Activated naive CD8-positive, alpha-beta T cell treated with anti-CD3 and anti-CD28 coated beads for 36 hours (primary cell): ENCODE measurements around the gene HASPIN. TPM values are rescaled to one million over a fixed set of nuclear protein-coding genes. Genes with fewer than 3 reads are reported as not detected.
"Not testable (repeated sequence)": the region's sequence is repeated elsewhere in the genome, so short reads cannot be mapped to it uniquely, and the experiment has no call there.

Experiments used
- DNase-seq: peaks from one replicate; pipeline ENCODE4 v3.0.0; 2021
- H3K27ac Mint-ChIP-seq: one replicate; pipeline ENCODE4 v1.8.0; 2022; ENCODE audit warnings: mild to moderate bottlenecking, moderate library complexity, mixed read lengths
- H3K27me3 Mint-ChIP-seq: one replicate; pipeline ENCODE4 v1.8.0; 2022; ENCODE audit warnings: mild to moderate bottlenecking, mixed read lengths
- H3K36me3 Mint-ChIP-seq: one replicate; pipeline ENCODE4 v1.8.0; 2021; ENCODE audit warnings: mild to moderate bottlenecking, mixed read lengths
- H3K4me1 Mint-ChIP-seq: one replicate; pipeline ENCODE4 v1.8.0; 2021; ENCODE audit warnings: mixed read lengths
- H3K4me3 Mint-ChIP-seq: one replicate; pipeline ENCODE4 v1.8.0; 2022; ENCODE audit warnings: mild to moderate bottlenecking, moderate library complexity, mixed read lengths
- H3K9me3 Mint-ChIP-seq: one replicate; pipeline ENCODE4 v1.8.0; 2022; ENCODE audit warnings: mixed read lengths
- total RNA-seq, 2 experiments: library from RNA; stranded (reverse); gene quantifications; one replicate each; pipeline ENCODE4 v1.2.3, GENCODE V29; 2021

The HASPIN gene
- total RNA-seq, 2 experiments from 2014 or later: 23.8 to 24.6 TPM

- peak; percentile 24 for DNase-seq
- H3K27me3 Mint-ChIP-seq: no peaks in the 10 kb centered on the region
- peaks cover 40% of the 10 kb centered on the region for H3K36me3 Mint-ChIP-seq
- H3K27ac Mint-ChIP-seq: peak overlapping the region; percentile 84
- peaks cover 46% of the 10 kb centered on the region for H3K4me1 Mint-ChIP-seq
- peak overlapping the region; percentile 15 for H3K4me3 Mint-ChIP-seq
- no peaks in the 10 kb centered on the region for H3K9me3 Mint-ChIP-seq
Measured at GRCh38 chr17:3712811-3713463, 10.8 kb upstream of the HASPIN start.

DNA sequence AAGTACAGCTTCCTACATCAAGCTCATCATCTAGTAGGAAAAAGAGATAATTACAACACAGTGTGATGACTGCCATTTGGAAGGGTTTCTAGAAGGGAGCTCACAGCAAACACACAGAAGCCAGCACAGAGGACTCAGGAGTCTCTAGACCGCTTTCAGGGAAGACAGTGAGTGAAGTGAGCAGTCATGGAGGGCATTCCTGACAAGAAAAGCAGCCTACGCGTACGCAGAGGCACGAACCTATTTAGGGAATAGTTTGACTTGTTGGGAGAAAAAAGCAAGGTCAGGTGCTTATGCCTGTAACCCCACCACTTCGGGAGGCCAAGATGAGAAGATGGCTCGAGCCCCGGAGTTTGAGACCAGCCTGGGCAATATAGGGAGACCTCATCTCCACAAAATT lies 8.4 kb upstream of the HASPIN start:
- Mint-ChIP-seq H3K4me3 (no peak overlapping the region), H3K36me3 (peaks cover 53% of the 10 kb centered on the region), H3K4me1 (peaks cover 41% of the 10 kb centered on the region), H3K27ac (no peak overlapping the region), H3K9me3 (no peaks in the 10 kb centered on the region), H3K27me3 (no peaks in the 10 kb centered on the region)
- no peak for DNase-seq

- Mint-ChIP-seq H3K9me3 (no peaks in the 10 kb centered on the region), H3K4me3 (no peak overlapping the region), H3K27ac (no peak overlapping the region), H3K27me3 (no peaks in the 10 kb centered on the region), H3K36me3 (peaks cover 58% of the 10 kb centered on the region), H3K4me1 (peaks cover 37% of the 10 kb centered on the region)
- DNase-seq: no peak
Measured at GRCh38 chr17:3718201-3718600, 5.5 kb upstream of the HASPIN start.

- peaks cover 56% of the 10 kb centered on the region for H3K36me3 Mint-ChIP-seq
- H3K27ac Mint-ChIP-seq: no peak overlapping the region
- no peaks in the 10 kb centered on the region for H3K27me3 Mint-ChIP-seq
- H3K4me1 Mint-ChIP-seq: peaks cover 34% of the 10 kb centered on the region
- H3K4me3 Mint-ChIP-seq: no peak overlapping the region
- DNase-seq: no peak
- H3K9me3 Mint-ChIP-seq: no peaks in the 10 kb centered on the region
Measured at GRCh38 chr17:3719265-3719664, 4.4 kb upstream of the HASPIN start.

- peaks cover 55% of the 10 kb centered on the region for H3K4me1 Mint-ChIP-seq
- H3K36me3 Mint-ChIP-seq: peaks cover 64% of the 10 kb centered on the region
- H3K27me3 Mint-ChIP-seq: peaks cover 3% of the 10 kb centered on the region
- no peaks in the 10 kb centered on the region for H3K9me3 Mint-ChIP-seq
- peak overlapping the region; percentile 86 for H3K4me3 Mint-ChIP-seq
- peak overlapping the region; percentile 90 for H3K27ac Mint-ChIP-seq
- no peak for DNase-seq
Measured at GRCh38 chr17:3722716-3723115, 987 bp upstream of the HASPIN start.

GRCh38 chr17:3723188-3723555 lies 531 bp upstream of the HASPIN start:
- DNase-seq: no peak
- H3K4me3 Mint-ChIP-seq: peak overlapping the region; percentile 86
- H3K36me3 Mint-ChIP-seq: peaks cover 67% of the 10 kb centered on the region
- H3K27ac Mint-ChIP-seq: peak overlapping the region; percentile 90
- peaks cover 3% of the 10 kb centered on the region for H3K27me3 Mint-ChIP-seq
- H3K4me1 Mint-ChIP-seq: peaks cover 56% of the 10 kb centered on the region
- H3K9me3 Mint-ChIP-seq: no peaks in the 10 kb centered on the region

DNA sequence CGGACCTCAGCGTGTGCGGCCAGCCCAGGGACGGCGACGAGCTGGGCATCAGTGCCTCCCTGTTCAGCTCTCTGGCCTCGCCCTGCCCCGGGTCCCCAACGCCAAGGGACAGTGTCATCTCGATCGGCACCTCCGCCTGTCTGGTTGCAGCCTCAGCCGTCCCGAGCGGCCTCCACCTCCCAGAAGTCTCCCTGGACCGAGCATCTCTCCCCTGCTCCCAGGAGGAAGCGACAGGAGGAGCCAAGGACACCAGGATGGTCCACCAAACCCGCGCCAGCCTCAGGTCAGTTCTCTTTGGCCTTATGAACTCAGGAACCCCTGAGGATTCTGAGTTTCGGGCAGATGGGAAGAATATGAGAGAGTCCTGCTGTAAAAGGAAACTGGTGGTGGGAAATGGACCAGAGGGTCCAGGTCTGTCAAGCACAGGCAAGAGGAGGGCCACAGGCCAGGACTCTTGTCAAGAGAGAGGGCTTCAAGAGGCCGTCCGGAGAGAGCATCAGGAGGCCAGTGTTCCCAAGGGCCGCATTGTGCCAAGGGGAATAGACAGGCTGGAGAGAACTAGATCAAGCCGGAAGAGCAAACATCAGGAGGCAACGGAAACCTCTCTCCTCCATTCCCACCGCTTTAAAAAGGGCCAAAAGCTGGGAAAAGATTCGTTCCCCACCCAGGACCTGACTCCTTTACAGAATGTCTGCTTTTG lies 825 bp downstream of the HASPIN start:
- Mint-ChIP-seq H3K4me3 (peak overlapping the region; percentile 86), H3K27ac (peak overlapping the region; percentile 72), H3K9me3 (no peaks in the 10 kb centered on the region), H3K4me1 (peaks cover 51% of the 10 kb centered on the region), H3K36me3 (peaks cover 65% of the 10 kb centered on the region), H3K27me3 (peaks cover 3% of the 10 kb centered on the region)
- DNase-seq: no peak

- Mint-ChIP-seq H3K27me3 (peaks cover 3% of the 10 kb centered on the region), H3K36me3 (peaks cover 45% of the 10 kb centered on the region), H3K9me3 (no peaks in the 10 kb centered on the region), H3K4me3 (peak overlapping the region; percentile 50), H3K4me1 (peaks cover 36% of the 10 kb centered on the region), H3K27ac (peak overlapping the region; percentile 38)
- DNase-seq: no peak
Measured at GRCh38 chr17:3727041-3727440, 3.3 kb downstream of the HASPIN start.

DNA sequence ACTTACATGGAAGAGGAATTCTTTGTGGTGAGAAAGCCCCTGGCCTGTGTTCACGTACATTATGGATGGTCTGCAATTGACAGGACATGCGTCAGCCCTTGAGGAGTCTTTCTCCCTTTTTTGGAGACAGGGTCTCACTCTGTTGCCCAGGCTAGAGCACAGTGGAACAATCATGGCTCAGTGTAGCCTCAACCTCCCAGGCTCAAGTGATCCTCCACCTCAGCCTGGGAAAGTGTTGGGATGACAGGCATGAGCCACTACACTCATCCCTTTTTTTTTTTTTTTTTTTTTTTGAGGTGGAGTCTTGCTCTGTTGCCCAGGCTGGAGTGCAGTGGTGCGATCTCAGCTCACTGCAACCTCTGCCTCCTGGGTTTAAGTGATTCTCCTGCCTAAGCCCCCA lies 4.4 kb downstream of the HASPIN start:
- not testable (repeated sequence) for H3K27me3 Mint-ChIP-seq, H3K9me3 Mint-ChIP-seq, DNase-seq, H3K27ac Mint-ChIP-seq, H3K4me3 Mint-ChIP-seq
- peaks cover 26% of the 10 kb centered on the region for H3K4me1 Mint-ChIP-seq
- peaks cover 38% of the 10 kb centered on the region for H3K36me3 Mint-ChIP-seq

DNA sequence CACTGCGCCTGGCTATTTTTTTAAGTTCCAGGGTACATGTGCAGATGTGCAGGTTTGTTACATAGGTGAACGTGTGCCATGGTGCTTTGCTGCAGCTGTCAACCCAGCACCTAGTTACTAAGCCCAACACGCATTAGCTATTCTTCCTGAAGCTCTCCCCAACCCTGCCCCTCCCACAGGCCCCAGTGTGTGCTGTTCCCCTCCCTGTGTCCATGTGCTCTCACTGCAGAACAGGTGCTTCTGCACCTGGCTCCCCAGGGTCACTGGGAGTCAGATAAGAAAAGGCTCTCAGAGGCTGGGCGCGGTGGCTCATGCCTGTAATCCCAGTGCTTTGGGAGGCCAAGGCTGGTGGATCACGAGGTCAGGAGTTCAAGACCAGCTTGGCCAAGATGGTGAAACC lies 6.2 kb downstream of the HASPIN start:
- peaks cover 31% of the 10 kb centered on the region for H3K36me3 Mint-ChIP-seq
- no peaks in the 10 kb centered on the region for H3K27me3 Mint-ChIP-seq
- peaks cover 19% of the 10 kb centered on the region for H3K4me1 Mint-ChIP-seq
- DNase-seq: no peak
- H3K9me3 Mint-ChIP-seq: no peaks in the 10 kb centered on the region
- H3K4me3 Mint-ChIP-seq: no peak overlapping the region
- H3K27ac Mint-ChIP-seq: no peak overlapping the region

DNA sequence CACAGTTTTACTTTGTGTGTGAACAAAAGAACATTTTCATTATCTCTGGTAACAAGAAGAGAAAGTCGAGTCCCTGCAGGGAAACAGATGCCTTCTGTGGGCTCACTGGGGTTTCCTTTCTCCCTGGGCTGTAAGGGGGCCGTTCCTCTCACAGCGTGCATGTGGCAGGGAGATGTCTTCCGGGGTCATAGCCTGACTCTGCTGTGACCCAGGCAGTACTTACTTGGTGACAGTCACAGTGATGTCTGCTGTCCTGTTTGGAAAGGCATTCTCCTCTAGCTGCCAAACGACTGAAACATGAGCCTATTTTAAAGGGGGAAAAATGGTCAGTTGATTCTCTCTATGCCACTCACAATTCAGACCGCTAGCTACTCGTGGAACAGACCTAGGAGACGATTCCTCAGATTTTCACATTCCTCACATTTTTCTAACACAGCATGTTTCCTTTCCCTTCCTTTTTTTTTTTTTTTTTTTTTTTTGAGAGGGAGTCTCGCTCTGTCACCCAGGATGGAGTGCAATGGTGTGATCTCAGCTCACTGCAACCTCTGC lies 7.3 kb downstream of the HASPIN start:
- Mint-ChIP-seq H3K27me3 (no peaks in the 10 kb centered on the region), H3K27ac (no peak overlapping the region), H3K9me3 (no peaks in the 10 kb centered on the region), H3K4me3 (no peak overlapping the region), H3K4me1 (peaks cover 8% of the 10 kb centered on the region), H3K36me3 (peaks cover 20% of the 10 kb centered on the region)
- DNase-seq: no peak

GRCh38 chr17:3732210-3732621 lies 8.5 kb downstream of the HASPIN start:
- Mint-ChIP-seq H3K36me3 (peaks cover 11% of the 10 kb centered on the region), H3K9me3 (no peaks in the 10 kb centered on the region), H3K27ac (no peak overlapping the region), H3K4me3 (no peak overlapping the region), H3K27me3 (peaks cover 3% of the 10 kb centered on the region), H3K4me1 (peaks cover 4% of the 10 kb centered on the region)
- DNase-seq: no peak

DNA sequence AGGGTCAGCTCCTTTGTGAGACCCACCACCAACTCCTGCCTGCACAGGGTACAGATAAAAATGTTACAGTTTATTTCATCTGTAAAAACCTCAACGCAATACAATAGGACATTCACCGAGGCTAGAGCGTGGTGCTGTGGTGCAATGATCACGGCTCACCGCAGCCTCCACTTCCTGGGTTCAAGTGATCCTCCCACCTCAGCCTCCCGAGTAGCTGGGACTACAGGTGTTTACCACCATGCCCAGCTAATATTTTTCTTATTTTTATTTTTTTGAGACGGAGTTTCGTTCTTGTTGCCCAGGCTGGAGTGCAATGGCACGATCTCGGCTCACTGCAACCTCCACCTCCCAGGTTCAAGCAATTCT lies 11.2 kb downstream of the HASPIN start:
- not testable (repeated sequence) for DNase-seq, H3K4me3 Mint-ChIP-seq, H3K36me3 Mint-ChIP-seq, H3K27ac Mint-ChIP-seq, H3K27me3 Mint-ChIP-seq, H3K9me3 Mint-ChIP-seq
- peaks cover 26% of the 10 kb centered on the region for H3K4me1 Mint-ChIP-seq

DNA sequence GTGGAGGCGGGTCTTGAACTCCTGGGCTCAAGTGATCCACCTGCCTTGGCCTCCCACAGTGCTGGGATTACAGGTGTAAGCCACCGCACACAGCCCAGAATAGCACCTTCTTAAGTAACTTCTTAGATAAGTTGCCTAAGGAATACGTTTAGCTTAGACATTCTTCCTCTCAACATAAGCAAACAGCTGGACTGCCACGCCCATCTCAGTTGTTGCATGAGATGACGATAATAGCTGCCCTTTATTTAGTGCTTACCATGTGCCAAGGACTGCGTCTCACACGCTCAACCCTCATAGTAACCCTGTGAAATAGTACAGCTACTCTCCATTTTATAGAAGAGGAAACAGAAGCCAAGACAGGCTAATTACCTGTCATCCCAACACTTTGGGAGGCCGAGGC lies 11.8 kb downstream of the HASPIN start:
- DNase-seq: no peak
- Mint-ChIP-seq H3K9me3 (no peaks in the 10 kb centered on the region), H3K27me3 (peaks cover 4% of the 10 kb centered on the region), H3K4me3 (no peak overlapping the region), H3K36me3 (no peaks in the 10 kb centered on the region), H3K27ac (no peak overlapping the region), H3K4me1 (peaks cover 31% of the 10 kb centered on the region)

- Mint-ChIP-seq H3K4me3 (no peak overlapping the region), H3K9me3 (no peaks in the 10 kb centered on the region), H3K27me3 (peaks cover 4% of the 10 kb centered on the region), H3K27ac (peak overlapping the region; percentile 50), H3K36me3 (no peaks in the 10 kb centered on the region), H3K4me1 (peaks cover 38% of the 10 kb centered on the region)
- DNase-seq: peak; percentile 75
Measured at GRCh38 chr17:3738562-3739295, 15.0 kb downstream of the HASPIN start.
